SK-N-SH (cell line): ENCODE data around the gene SH2D4B. TPM values are rescaled to one million over a fixed set of nuclear protein-coding genes. Genes with fewer than 3 reads are reported as not detected.

Experiments
- CTCF ChIA-PET: fragments of 300-600, 350-600 bp; formaldehyde crosslinking; extraction: SDS; loops from one replicate; lab custom pipeline; 2021; lab: Yijun Ruan, JAX
- POLR2A ChIA-PET: fragments of 350-600 bp; sonication (Branson Sonifier 250); formaldehyde crosslinking; extraction: SDS; loops from one replicate; lab custom pipeline; 2020; ENCODE audit warnings: antibody characterized with exemption, inconsistent platforms; lab: Yijun Ruan, JAX
- DNase-seq: peaks from one replicate; pipeline ENCODE4 v3.0.0; 2012
- H2AFZ ChIP-seq: fragments of 200-600 bp; sonication (generic); 2 replicates; pipeline ENCODE4 v1.8.1; 2016; ENCODE audit warnings: antibody characterized with exemption, mild to moderate bottlenecking, low read depth
- H3F3A ChIP-seq: fragments of 200-600 bp; sonication (generic); replicated peaks from 2 replicates; pipeline ENCODE3; 2016; ENCODE audit warnings: antibody characterized with exemption, mild to moderate bottlenecking; ENCODE audit not compliant: insufficient read depth
- H3K27ac ChIP-seq, 2 experiments: fragments of 200-500 bp in 1 of 2; fragments of 200-600 bp in 1 of 2; sonication (Bioruptor generic) in 1 of 2; sonication (generic), shearing (Covaris generic) in 1 of 2; 2 replicates each; pipeline versions ENCODE4 v1.5.1 to v1.6.1; 2014 to 2016; ENCODE audit warnings: low read depth in 2 of 2, inconsistent platforms in 1 of 2, low read length in 1 of 2, mild to moderate bottlenecking in 1 of 2, mixed read lengths in 1 of 2
- H3K27me3 ChIP-seq: fragments of 200-600 bp; sonication (generic), shearing (Covaris generic); 2 replicates; pipeline ENCODE4 v1.6.1; 2016; ENCODE audit warnings: mixed run types; ENCODE audit not compliant: insufficient read depth
- H3K36me3 ChIP-seq, 2 experiments: fragments of 200-500 bp in 1 of 2; fragments of 200-600 bp in 1 of 2; sonication (Bioruptor generic) in 1 of 2; sonication (generic) in 1 of 2; replicated peaks in 1 of 2; 2 replicates each; pipeline versions ENCODE3 to v1.5.1; 2014 to 2016; ENCODE audit warnings: low read length in 1 of 2, mild to moderate bottlenecking in 1 of 2; ENCODE audit not compliant: insufficient read depth in 2 of 2, control insufficient read depth in 1 of 2
- H3K4me1 ChIP-seq, 2 experiments: fragments of 200-500 bp in 1 of 2; fragments of 200-600 bp in 1 of 2; sonication (Bioruptor generic) in 1 of 2; sonication (generic), shearing (Covaris generic) in 1 of 2; 2 replicates each; pipeline versions ENCODE4 v1.5.1 to v1.6.1; 2014 to 2016; ENCODE audit warnings: low read depth in 1 of 2, low read length in 1 of 2, mixed run types in 1 of 2; ENCODE audit not compliant: insufficient read depth in 2 of 2, control insufficient read depth in 1 of 2
- H3K4me2 ChIP-seq: fragments of 200-600 bp; sonication (generic), shearing (Covaris generic); 2 replicates; pipeline ENCODE4 v1.6.1; 2017; ENCODE audit warnings: mixed run types
- H3K4me3 ChIP-seq, 2 experiments: fragments of 200-500 bp in 1 of 2; fragments of 200-600 bp in 1 of 2; sonication (Bioruptor generic) in 1 of 2; sonication (generic), shearing (Covaris generic) in 1 of 2; 2 replicates each; pipeline versions ENCODE4 v1.5.1 to v1.8.1; 2014 to 2016; ENCODE audit warnings: low read depth in 2 of 2, inconsistent platforms in 1 of 2, low read length in 1 of 2, mild to moderate bottlenecking in 1 of 2, mixed read lengths in 1 of 2, moderate library complexity in 1 of 2
- H3K79me2 ChIP-seq: fragments of 200-600 bp; sonication (generic); 2 replicates; pipeline ENCODE4 v1.8.1; 2017; ENCODE audit warnings: mild to moderate bottlenecking; ENCODE audit not compliant: insufficient read depth
- H3K9ac ChIP-seq: fragments of 200-600 bp; sonication (generic); 2 replicates; pipeline ENCODE4 v1.6.1; 2017; ENCODE audit warnings: mixed run types
- H3K9me2 ChIP-seq: fragments of 200-600 bp; sonication (generic); 2 replicates; pipeline ENCODE4 v1.6.1; 2017; ENCODE audit warnings: mixed run types
- H3K9me3 ChIP-seq: fragments of 200-600 bp; sonication (generic); 2 replicates; pipeline ENCODE4 v1.6.1; 2017; ENCODE audit warnings: mixed run types, mild to moderate bottlenecking, moderate library complexity
- H4K20me1 ChIP-seq: fragments of 200-600 bp; sonication (generic); 2 replicates; pipeline ENCODE4 v1.6.1; 2017; ENCODE audit warnings: mild to moderate bottlenecking, mixed run types; ENCODE audit not compliant: insufficient read depth
- CHD2 ChIP-seq: fragments of 150-350 bp; IDR thresholded peaks from 2 replicates; pipeline ENCODE4 v1.6.1; 2018; ENCODE audit warnings: low read length; ENCODE audit not compliant: partially characterized antibody
- EP300 ChIP-seq, 2 experiments: IDR thresholded peaks; 2 replicates each; pipeline versions ENCODE4 v1.4.0 to v1.6.1; 2012; ENCODE audit warnings: borderline replicate concordance in 1 of 2, low read depth in 1 of 2, low read length in 1 of 2
- EZH2phosphoT487 ChIP-seq: fragments of 200-600 bp; sonication (generic); IDR thresholded peaks from 2 replicates; pipeline ENCODE4 v1.6.1; 2017; ENCODE audit warnings: low read depth, mixed run types, mild to moderate bottlenecking, antibody characterized with exemption, moderate library complexity, borderline replicate concordance
- FOSL2 ChIP-seq: IDR thresholded peaks from 2 replicates; pipeline ENCODE4 v1.4.0; 2012; ENCODE audit warnings: low read depth, mild to moderate bottlenecking, moderate library complexity, borderline replicate concordance
- FOXJ3 ChIP-seq: sonication (generic); formaldehyde crosslinking; IDR thresholded peaks from 2 replicates; pipeline ENCODE4 v1.5.1; 2020; ENCODE audit warnings: mild to moderate bottlenecking, missing genetic modification reagents
- FOXM1 ChIP-seq: IDR thresholded peaks from 2 replicates; pipeline ENCODE4 v1.4.0; 2012; ENCODE audit warnings: low read depth, mild to moderate bottlenecking
- GABPA ChIP-seq: IDR thresholded peaks from 2 replicates; pipeline ENCODE4 v1.4.0; 2012; ENCODE audit warnings: low read depth, mild to moderate bottlenecking
- GATA2 ChIP-seq: sonication (generic); formaldehyde crosslinking; IDR thresholded peaks from 2 replicates; pipeline ENCODE4 v1.5.0; 2020; ENCODE audit warnings: mild to moderate bottlenecking, missing genetic modification reagents
- IRF3 ChIP-seq: fragments of 150-350 bp; IDR thresholded peaks from 2 replicates; pipeline ENCODE4 v1.6.1; 2016; ENCODE audit warnings: mild to moderate bottlenecking, low read depth, low read length
- JUND ChIP-seq: IDR thresholded peaks from 2 replicates; pipeline ENCODE4 v1.4.0; 2012
- MAX ChIP-seq: IDR thresholded peaks from 2 replicates; pipeline ENCODE4 v1.4.0; 2012; ENCODE audit warnings: low read depth
- MEF2A ChIP-seq: IDR thresholded peaks from 2 replicates; pipeline ENCODE4 v1.4.0; 2012; ENCODE audit warnings: low read depth, borderline replicate concordance
- MXI1 ChIP-seq: IDR thresholded peaks from 2 replicates; pipeline ENCODE4 v1.6.1; 2012; ENCODE audit warnings: mild to moderate bottlenecking, low read depth, low read length, improper control_type of control experiment
- PBX3 ChIP-seq: IDR thresholded peaks from 2 replicates; pipeline ENCODE4; 2012
- RAD21 ChIP-seq: IDR thresholded peaks from 2 replicates; pipeline ENCODE4 v1.6.1; 2012; ENCODE audit warnings: mild to moderate bottlenecking, low read length
- RCOR1 ChIP-seq: fragments of 150-350 bp; IDR thresholded peaks from 2 replicates; pipeline ENCODE4 v1.6.1; 2017; ENCODE audit warnings: antibody characterized with exemption, low read length
- RXRA ChIP-seq: IDR thresholded peaks from 2 replicates; pipeline ENCODE4 v1.4.0; 2012; ENCODE audit warnings: low read depth, mild to moderate bottlenecking, borderline replicate concordance
- SIN3A ChIP-seq: IDR thresholded peaks from 2 replicates; pipeline ENCODE4 v1.6.1; 2012; ENCODE audit warnings: low read depth, mild to moderate bottlenecking, low read length, moderate library complexity, borderline replicate concordance
- SMC3 ChIP-seq: IDR thresholded peaks from 2 replicates; pipeline ENCODE4 v1.6.1; 2012; ENCODE audit warnings: low read depth, low read length, improper control_type of control experiment
- TCF12 ChIP-seq: IDR thresholded peaks from 2 replicates; pipeline ENCODE4 v1.4.0; 2012
- USF1 ChIP-seq: IDR thresholded peaks from 2 replicates; pipeline ENCODE4 v1.4.0; 2012; ENCODE audit warnings: low read depth, borderline replicate concordance
- USF2 ChIP-seq: fragments of 150-350 bp; IDR thresholded peaks from 2 replicates; pipeline ENCODE4 v1.6.1; 2017; ENCODE audit warnings: antibody characterized with exemption, low read length, low read depth, borderline replicate concordance
- WGBS: methylation state at CpG from one replicate; pipeline ENCODE4 v1.1.6; 2017; ENCODE audit warnings: low lambda C conversion rate; 5-methylcytosine and 5-hydroxymethylcytosine counted together
- polyA plus RNA-seq, 3 experiments: library from polyadenylated mRNA; depleted of rRNA; stranded (reverse); fragments of >200 nt; gene quantifications; 2 replicates each; pipeline ENCODE4 v1.2.3, GENCODE V29; 2012

Gene SH2D4B
- polyA plus RNA-seq, 1 of the 3 experiments (the other 2 are of a cell fraction): not detected

GRCh38 chr10:80528185-80528700, 9.5 kb upstream of the SH2D4B start:
- WGBS: 94% methylated on average over 2 of the region's 2 CpGs
- Histone ChIP-seq H3F3A (peaks cover 3% of the 10 kb centered on the region), H3K27ac (no peak overlapping the region), H3K79me2 (no peaks in the 10 kb centered on the region), H3K9me2 (no peaks in the 10 kb centered on the region), H3K9ac (no peak overlapping the region), H4K20me1 (no peaks in the 10 kb centered on the region), H3K4me1 (no peaks in the 10 kb centered on the region), H3K9me3 (no peaks in the 10 kb centered on the region), H2AFZ (no peak overlapping the region), H3K36me3 (no peaks in the 10 kb centered on the region), H3K4me2 (no peak overlapping the region)
- CTCF ChIA-PET: interaction anchor here (0.6 kb wide), 1 partner anchor 84 kb away, joined by 3 read pairs; no protein-coding TSS in a partner anchor
- no peak for DNase-seq
- no peak for TF ChIP-seq GATA2
- TF ChIP-seq SIN3A: no peak
- TF ChIP-seq RXRA: no peak
- TF ChIP-seq SMC3: no peak
- no peak for TF ChIP-seq IRF3
- no peak for TF ChIP-seq MEF2A
- TF ChIP-seq RAD21: no peak
- no peak for TF ChIP-seq PBX3
- TF ChIP-seq CHD2: no peak
- no peak for TF ChIP-seq JUND
- no peak for TF ChIP-seq FOXM1
- TF ChIP-seq USF1: no peak
- TF ChIP-seq EZH2phosphoT487: no peak
- TF ChIP-seq TCF12: no peak
- no peak for TF ChIP-seq GABPA
- TF ChIP-seq FOXJ3 (CRISPR knock-in tag): no peak
- no peak for TF ChIP-seq FOSL2
- TF ChIP-seq, all 33 proteins: peak for 0
- POLR2A ChIA-PET: interaction anchor here (0.6 kb wide), 1 partner anchor 120 kb away, joined by 3 read pairs; no protein-coding TSS in a partner anchor
- Histone ChIP-seq H3K27me3 (no peaks in the 10 kb centered on the region), H3K4me3 (no peak overlapping the region)

GRCh38 chr10:80528901-80529300, 8.8 kb upstream of the SH2D4B start:
- no peak overlapping the region for H2AFZ ChIP-seq
- peaks cover 3% of the 10 kb centered on the region for H3F3A ChIP-seq
- POLR2A ChIA-PET: no interaction called here
- TF ChIP-seq RCOR1 (no peak), EP300 (IDR thresholded peaks at IDR 0.05; ENCODE audit: borderline replicate concordance in 1 of 2, low read depth in 1 of 2, low read length in 1 of 2) (no peak), IRF3 (no peak), FOXM1 (no peak), MXI1 (no peak), MAX (no peak), EZH2phosphoT487 (no peak), FOSL2 (no peak), CHD2 (no peak), TCF12 (no peak), MEF2A (no peak), USF2 (no peak)

More at GRCh38 chr10:80528901-80529300, 8.8 kb upstream of the SH2D4B start:
- Histone ChIP-seq H3K4me2 (no peak overlapping the region), H3K36me3 (no peaks in the 10 kb centered on the region), H3K79me2 (no peaks in the 10 kb centered on the region), H3K9me2 (no peaks in the 10 kb centered on the region), H4K20me1 (no peaks in the 10 kb centered on the region), H3K9ac (no peak overlapping the region), H3K27ac (no peak overlapping the region), H3K9me3 (no peaks in the 10 kb centered on the region), H3K27me3 (no peaks in the 10 kb centered on the region), H3K4me3 (no peak overlapping the region), H3K4me1 (no peaks in the 10 kb centered on the region)
- 93% methylated on average over 5 of the region's 6 CpGs for WGBS
- DNase-seq: no peak
- CTCF ChIA-PET: no interaction called here
